GM12891 (cell line): ENCODE data around the gene TSFM.

ENCODE experiments used
- DNase-seq: peaks from one replicate; pipeline ENCODE4 v3.0.0; 2011; ENCODE audit warnings: low spot score; ENCODE audit not compliant: insufficient read length
- FAIRE-seq: peaks from 2 replicates; lab custom pipeline; 2011; peaks lifted over from hg19 to GRCh38; lab: Jason Lieb, UNC
- PAX5 ChIP-seq: IDR thresholded peaks from 2 replicates; pipeline ENCODE4 v1.6.1; 2011; ENCODE audit warnings: low read length, moderate library complexity, mild to moderate bottlenecking; ENCODE audit not compliant: insufficient read depth, severe bottlenecking
- POLR2A ChIP-seq: IDR thresholded peaks from 2 replicates; pipeline ENCODE4 v1.6.1; 2011; ENCODE audit warnings: low read depth, low read length, control low read depth
- POLR2AphosphoS5 ChIP-seq: IDR thresholded peaks from 2 replicates; pipeline ENCODE4 v1.6.1; 2011; ENCODE audit warnings: low read depth, low read length, control low read depth
- POU2F2 ChIP-seq: IDR thresholded peaks from 2 replicates; pipeline ENCODE4 v1.6.1; 2011; ENCODE audit warnings: low read depth, mild to moderate bottlenecking, control low read depth, low read length, moderate library complexity
- SPI1 ChIP-seq: IDR thresholded peaks from 2 replicates; pipeline ENCODE4 v1.6.1; 2011; ENCODE audit warnings: low read depth, low read length, control low read depth
- TAF1 ChIP-seq: IDR thresholded peaks from 2 replicates; pipeline ENCODE4 v1.6.1; 2011; ENCODE audit warnings: low read depth, low read length, control low read depth

Gene TSFM

GRCh38 chr12:57823131-57823907 lies 40.7 kb downstream of the TSFM start:
- DNase-seq (no peak), FAIRE-seq (no peak)
- no peak for TF ChIP-seq SPI1

- FAIRE-seq (no peak), DNase-seq (no peak)
- no peak for TF ChIP-seq POLR2AphosphoS5
- no peak for TF ChIP-seq TAF1
- no peak for TF ChIP-seq SPI1
- no peak for TF ChIP-seq POLR2A
- TF ChIP-seq POU2F2 = no peak
- no peak for TF ChIP-seq PAX5
Observed at GRCh38 chr12:57823908-57824640, 41.5 kb downstream of the TSFM start.

- FAIRE-seq (no peak), DNase-seq (no peak)
- TF ChIP-seq POLR2AphosphoS5 = no peak
- no peak for TF ChIP-seq POLR2A
- no peak for TF ChIP-seq TAF1
- TF ChIP-seq POU2F2 = no peak
- TF ChIP-seq SPI1 = no peak
- no peak for TF ChIP-seq PAX5
Observed at GRCh38 chr12:57825451-57825850, 42.9 kb downstream of the TSFM start.

GRCh38 chr12:57826400-57826799 lies 43.8 kb downstream of the TSFM start:
- no peak for TF ChIP-seq TAF1
- no peak for TF ChIP-seq POU2F2
- no peak for TF ChIP-seq POLR2A
- TF ChIP-seq SPI1 = no peak
- no peak for TF ChIP-seq PAX5
- TF ChIP-seq POLR2AphosphoS5 = no peak
- no peak for FAIRE-seq
- no peak for DNase-seq

GRCh38 chr12:57826966-57827365 lies 44.4 kb downstream of the TSFM start:
- DNase-seq (no peak), FAIRE-seq (peak; percentile 65)
- TF ChIP-seq POU2F2 = no peak
- no peak for TF ChIP-seq POLR2A
- no peak for TF ChIP-seq POLR2AphosphoS5
- TF ChIP-seq SPI1 = no peak

GRCh38 chr12:57829025-57829777 lies 46.6 kb downstream of the TSFM start:
- DNase-seq (no peak), FAIRE-seq (no peak)
- TF ChIP-seq POLR2A (no peak), PAX5 (no peak), TAF1 (no peak)

- FAIRE-seq (no peak), DNase-seq (no peak)
- TF ChIP-seq POU2F2 (no peak), POLR2AphosphoS5 (no peak), POLR2A (no peak), SPI1 (no peak), PAX5 (no peak), TAF1 (no peak)
Observed at GRCh38 chr12:57830393-57830792, 47.8 kb downstream of the TSFM start.

GRCh38 chr12:57832966-57833365 lies 50.4 kb downstream of the TSFM start:
- TF ChIP-seq POLR2AphosphoS5 (no peak), SPI1 (no peak)
- no peak for FAIRE-seq
- no peak for DNase-seq

GRCh38 chr12:57833672-57834071 lies 51.1 kb downstream of the TSFM start:
- TF ChIP-seq PAX5 = no peak
- DNase-seq = no peak
- no peak for FAIRE-seq

- TF ChIP-seq SPI1 (peak; percentile 66), POLR2A (no peak)
- no peak for FAIRE-seq
Observed at GRCh38 chr12:57834086-57834876, 51.7 kb downstream of the TSFM start.

More at GRCh38 chr12:57834086-57834876, 51.7 kb downstream of the TSFM start:
- DNase-seq = no peak
